Measurements from ENCODE around the gene MOB2.

The MOB2 gene

GRCh38 chr11:1504138-1504537 is 17.6 kb upstream of the MOB2 start:
- DNase-seq (ENCODE audit: low spot score), result no peak

GRCh38 chr11:1503708-1504104 is 17.1 kb upstream of the MOB2 start:
- DNase-seq (ENCODE audit: low spot score), result no peak

GRCh38 chr11:1502954-1503707 is 16.6 kb upstream of the MOB2 start:
- DNase-seq (ENCODE audit: low spot score), result no peak

- no peak for DNase-seq (ENCODE audit: low spot score)
Measured at GRCh38 chr11:1502168-1502953, 15.8 kb upstream of the MOB2 start.

GRCh38 chr11:1501421-1502167 is 15.0 kb upstream of the MOB2 start:
- DNase-seq (ENCODE audit: low spot score), result no peak

GRCh38 chr11:1500466-1501420 is 14.2 kb upstream of the MOB2 start:
- DNase-seq (ENCODE audit: low spot score), result no peak

GRCh38 chr11:1499899-1500298 is 13.3 kb upstream of the MOB2 start:
- no peak for DNase-seq (ENCODE audit: low spot score)

- no peak for DNase-seq (ENCODE audit: low spot score)
Measured at GRCh38 chr11:1499261-1499890, 12.8 kb upstream of the MOB2 start.

GRCh38 chr11:1498262-1498661 is 11.7 kb upstream of the MOB2 start:
- no peak for DNase-seq (ENCODE audit: low spot score)

- DNase-seq (ENCODE audit: low spot score), result no peak
Measured at GRCh38 chr11:1497600-1497999, 11.0 kb upstream of the MOB2 start.

- DNase-seq (ENCODE audit: low spot score), result no peak
Measured at GRCh38 chr11:1496761-1497095, 10.1 kb upstream of the MOB2 start.

- no peak for DNase-seq (ENCODE audit: low spot score)
Measured at GRCh38 chr11:1496091-1496760, 9.6 kb upstream of the MOB2 start.

GRCh38 chr11:1494650-1495049 is 8.1 kb upstream of the MOB2 start:
- no peak for DNase-seq (ENCODE audit: low spot score)

GRCh38 chr11:1493650-1494244 is 7.2 kb upstream of the MOB2 start:
- DNase-seq (ENCODE audit: low spot score), result no peak

- DNase-seq (ENCODE audit: low spot score), result no peak
Measured at GRCh38 chr11:1491379-1491778, 4.8 kb upstream of the MOB2 start.

- DNase-seq (ENCODE audit: low spot score), result no peak
Measured at GRCh38 chr11:1490651-1491050, 4.1 kb upstream of the MOB2 start.

GRCh38 chr11:1488575-1489180 is 2.1 kb upstream of the MOB2 start:
- no peak for DNase-seq (ENCODE audit: low spot score)

GRCh38 chr11:1487851-1488574 is 1.4 kb upstream of the MOB2 start:
- no peak for DNase-seq (ENCODE audit: low spot score)
